Activated T-helper 17 cell treated with anti-CD3 and anti-CD28 coated beads, Interleukin-2, amount 50 U/mL, for 72 hours (primary cell): ENCODE results near the gene NRXN3. TPM values are rescaled to one million over a fixed set of nuclear protein-coding genes. Genes with fewer than 3 reads are reported as not detected.

ENCODE experiments used
- ATAC-seq: fragments of 150-1000 bp; cut with Tn5 transposase; replicated peaks from 2 replicates; pipeline ENCODE4 v1.10.0; 2021; ENCODE audit warnings: mild to moderate bottlenecking, moderate library complexity
- H3K27ac Mint-ChIP-seq: one replicate; pipeline ENCODE4 v1.8.0; 2022; ENCODE audit warnings: mixed read lengths
- H3K27me3 Mint-ChIP-seq: one replicate; pipeline ENCODE4 v1.8.0; 2022; ENCODE audit warnings: mixed read lengths
- H3K36me3 Mint-ChIP-seq: one replicate; pipeline ENCODE4 v1.8.0; 2022; ENCODE audit warnings: low read depth, mild to moderate bottlenecking, mixed read lengths
- H3K4me1 Mint-ChIP-seq: one replicate; pipeline ENCODE4 v1.8.0; 2022; ENCODE audit warnings: mixed read lengths
- H3K4me3 Mint-ChIP-seq: one replicate; pipeline ENCODE4 v1.8.0; 2022; ENCODE audit warnings: mild to moderate bottlenecking, mixed read lengths
- H3K9me3 Mint-ChIP-seq: one replicate; pipeline ENCODE4 v1.8.0; 2022; ENCODE audit warnings: mixed read lengths
- total RNA-seq, 2 donors: library from RNA; stranded (reverse); gene quantifications; one replicate each; pipeline ENCODE4 v1.2.3, GENCODE V29; 2022

NRXN3 gene
- total RNA-seq, 2 donors from 2014 or later: not detected

GRCh38 chr14:78242086-78242485 lies 71.9 kb downstream of the NRXN3 start:
- no peaks in the 10 kb centered on the region for H3K36me3 Mint-ChIP-seq
- peaks cover 6% of the 10 kb centered on the region for H3K27me3 Mint-ChIP-seq
- H3K4me3 Mint-ChIP-seq: no peak overlapping the region
- H3K27ac Mint-ChIP-seq: no peak overlapping the region
- H3K9me3 Mint-ChIP-seq: peaks cover 3% of the 10 kb centered on the region
- no peaks in the 10 kb centered on the region for H3K4me1 Mint-ChIP-seq
- ATAC-seq: no peak

DNA sequence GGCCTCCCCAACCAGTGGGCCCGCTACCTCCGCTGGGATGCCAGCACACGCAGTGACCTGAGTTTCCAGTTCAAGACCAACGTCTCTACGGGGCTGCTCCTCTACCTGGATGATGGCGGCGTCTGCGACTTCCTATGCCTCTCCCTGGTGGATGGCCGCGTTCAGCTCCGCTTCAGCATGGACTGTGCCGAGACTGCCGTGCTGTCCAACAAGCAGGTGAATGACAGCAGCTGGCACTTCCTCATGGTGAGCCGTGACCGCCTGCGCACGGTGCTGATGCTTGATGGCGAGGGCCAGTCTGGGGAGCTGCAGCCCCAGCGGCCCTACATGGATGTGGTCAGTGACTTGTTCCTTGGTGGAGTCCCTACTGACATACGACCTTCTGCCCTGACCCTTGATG lies 73.0 kb downstream of the NRXN3 start:
- Mint-ChIP-seq H3K4me3 (no peak overlapping the region), H3K9me3 (peaks cover 3% of the 10 kb centered on the region), H3K27me3 (peaks cover 6% of the 10 kb centered on the region), H3K36me3 (no peaks in the 10 kb centered on the region), H3K4me1 (no peaks in the 10 kb centered on the region), H3K27ac (no peak overlapping the region)
- no peak for ATAC-seq

- H3K9me3 Mint-ChIP-seq: peaks cover 3% of the 10 kb centered on the region
- no peaks in the 10 kb centered on the region for H3K36me3 Mint-ChIP-seq
- H3K27me3 Mint-ChIP-seq: peaks cover 6% of the 10 kb centered on the region
- no peak overlapping the region for H3K27ac Mint-ChIP-seq
- no peak overlapping the region for H3K4me3 Mint-ChIP-seq
- H3K4me1 Mint-ChIP-seq: no peaks in the 10 kb centered on the region
- no peak for ATAC-seq
These were observed 75.1 kb downstream of the NRXN3 start for GRCh38 chr14:78245238-78245637.

- no peak for ATAC-seq
- Mint-ChIP-seq H3K36me3 (no peaks in the 10 kb centered on the region), H3K4me3 (no peak overlapping the region), H3K4me1 (no peaks in the 10 kb centered on the region), H3K27me3 (no peaks in the 10 kb centered on the region), H3K27ac (no peak overlapping the region), H3K9me3 (no peaks in the 10 kb centered on the region)
These were observed 78.4 kb downstream of the NRXN3 start for GRCh38 chr14:78248501-78249090.

- Mint-ChIP-seq H3K9me3 (no peaks in the 10 kb centered on the region), H3K4me3 (no peak overlapping the region), H3K36me3 (no peaks in the 10 kb centered on the region), H3K4me1 (no peaks in the 10 kb centered on the region), H3K27me3 (no peaks in the 10 kb centered on the region), H3K27ac (no peak overlapping the region)
- no peak for ATAC-seq
These were observed 81.1 kb downstream of the NRXN3 start for GRCh38 chr14:78251308-78251707.

DNA sequence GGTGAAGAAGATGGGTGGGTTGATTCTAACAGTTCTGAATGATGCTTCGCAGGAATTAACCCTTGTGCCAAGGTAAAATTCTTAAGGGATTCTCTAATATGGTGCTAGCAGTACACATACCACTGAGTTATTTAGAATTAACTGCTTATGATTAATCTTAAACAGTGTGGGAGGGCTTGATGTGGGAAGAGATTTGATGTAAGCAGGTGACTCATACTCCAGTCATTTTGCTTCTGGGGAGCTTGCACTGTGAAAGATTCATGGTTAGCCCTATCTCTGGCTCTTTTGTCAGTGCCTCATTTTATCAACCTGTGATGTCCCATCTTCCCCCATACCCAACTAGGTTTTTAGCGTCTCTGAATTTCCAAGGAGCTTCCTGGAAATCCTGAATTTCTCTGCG lies 83.8 kb downstream of the NRXN3 start:
- peak; percentile 84 for ATAC-seq
- H3K27me3 Mint-ChIP-seq: peaks cover 5% of the 10 kb centered on the region
- H3K9me3 Mint-ChIP-seq: peaks cover 4% of the 10 kb centered on the region
- H3K36me3 Mint-ChIP-seq: no peaks in the 10 kb centered on the region
- no peaks in the 10 kb centered on the region for H3K4me1 Mint-ChIP-seq
- no peak overlapping the region for H3K27ac Mint-ChIP-seq
- H3K4me3 Mint-ChIP-seq: no peak overlapping the region

DNA sequence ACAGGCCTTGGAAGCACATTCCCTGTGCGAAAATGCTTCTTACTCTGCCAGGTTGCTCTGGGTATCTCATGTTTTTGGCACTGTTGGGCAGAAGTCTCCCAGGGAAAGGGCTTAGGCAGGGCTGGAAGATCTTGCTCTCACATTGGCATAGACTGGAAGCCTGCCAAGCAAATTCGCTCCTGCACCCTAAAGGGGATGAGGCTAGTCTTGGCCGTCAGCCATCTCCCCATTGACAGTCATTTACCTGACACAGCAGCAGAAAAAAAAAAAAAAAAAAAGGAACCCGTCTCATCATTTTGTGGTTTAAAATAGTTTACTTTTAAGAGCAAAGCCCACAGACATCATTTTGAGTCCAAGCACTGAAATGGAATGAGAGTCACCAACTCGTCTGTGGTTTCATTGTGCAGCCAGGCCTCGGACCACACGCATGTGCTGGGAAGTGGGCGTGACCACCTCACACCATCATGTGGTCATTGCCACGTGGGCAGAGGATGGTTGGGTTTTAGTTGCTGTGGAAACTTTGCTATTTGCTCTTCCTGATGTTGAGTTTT lies 84.8 kb downstream of the NRXN3 start:
- peaks cover 4% of the 10 kb centered on the region for H3K9me3 Mint-ChIP-seq
- peak; percentile 25 for ATAC-seq
- H3K27me3 Mint-ChIP-seq: peaks cover 5% of the 10 kb centered on the region
- no peak overlapping the region for H3K27ac Mint-ChIP-seq
- no peaks in the 10 kb centered on the region for H3K4me1 Mint-ChIP-seq
- H3K4me3 Mint-ChIP-seq: no peak overlapping the region
- no peaks in the 10 kb centered on the region for H3K36me3 Mint-ChIP-seq

DNA sequence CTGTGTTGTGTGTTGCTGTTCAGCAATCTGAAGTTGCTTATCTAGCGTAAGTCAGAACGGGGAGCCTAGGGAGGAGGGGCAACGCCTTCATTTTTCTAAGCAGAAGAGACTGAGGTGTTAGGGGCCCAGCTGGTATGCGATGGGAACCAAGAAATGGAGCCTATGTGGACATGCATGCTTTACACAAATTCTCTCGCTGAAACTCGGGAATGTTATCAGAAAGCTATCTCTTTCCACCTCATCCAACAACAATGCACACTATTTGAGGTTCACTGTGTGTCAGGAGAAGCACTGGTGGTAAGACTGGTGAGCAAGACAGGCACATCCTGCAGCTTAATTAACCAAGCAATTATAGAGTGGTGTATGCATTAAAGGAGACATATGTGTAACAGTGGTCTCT lies 89.7 kb downstream of the NRXN3 start:
- Mint-ChIP-seq H3K4me3 (no peak overlapping the region), H3K27me3 (peaks cover 11% of the 10 kb centered on the region), H3K4me1 (no peaks in the 10 kb centered on the region), H3K36me3 (no peaks in the 10 kb centered on the region), H3K9me3 (peaks cover 4% of the 10 kb centered on the region), H3K27ac (no peak overlapping the region)
- ATAC-seq: no peak

- Mint-ChIP-seq H3K4me3 (no peak overlapping the region), H3K36me3 (no peaks in the 10 kb centered on the region), H3K27ac (no peak overlapping the region), H3K4me1 (no peaks in the 10 kb centered on the region), H3K27me3 (peaks cover 12% of the 10 kb centered on the region), H3K9me3 (peaks cover 4% of the 10 kb centered on the region)
- ATAC-seq: no peak
These were observed 108.5 kb downstream of the NRXN3 start for GRCh38 chr14:78278464-78279250.

DNA sequence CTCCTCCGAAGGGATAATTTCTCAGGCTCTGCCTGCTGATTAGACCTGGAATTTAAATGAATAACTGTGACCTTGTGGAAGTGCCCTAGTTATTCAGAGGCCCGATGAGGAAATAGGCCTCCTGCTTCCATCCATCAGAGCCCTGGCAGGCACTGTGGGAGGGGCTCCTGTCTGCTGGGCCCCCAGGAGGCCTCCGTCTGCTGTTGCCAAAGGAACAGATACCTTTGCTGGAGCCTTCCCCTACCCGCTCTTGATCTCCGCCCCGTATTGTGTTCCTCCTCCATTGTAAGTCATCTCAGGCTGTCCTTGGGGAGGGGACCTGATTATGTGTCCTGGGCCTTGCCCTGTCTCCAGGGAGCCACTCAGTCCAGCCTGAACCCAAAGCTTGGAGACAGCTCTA lies 112.3 kb downstream of the NRXN3 start:
- no peaks in the 10 kb centered on the region for H3K9me3 Mint-ChIP-seq
- H3K27me3 Mint-ChIP-seq: peaks cover 5% of the 10 kb centered on the region
- no peaks in the 10 kb centered on the region for H3K36me3 Mint-ChIP-seq

DNA sequence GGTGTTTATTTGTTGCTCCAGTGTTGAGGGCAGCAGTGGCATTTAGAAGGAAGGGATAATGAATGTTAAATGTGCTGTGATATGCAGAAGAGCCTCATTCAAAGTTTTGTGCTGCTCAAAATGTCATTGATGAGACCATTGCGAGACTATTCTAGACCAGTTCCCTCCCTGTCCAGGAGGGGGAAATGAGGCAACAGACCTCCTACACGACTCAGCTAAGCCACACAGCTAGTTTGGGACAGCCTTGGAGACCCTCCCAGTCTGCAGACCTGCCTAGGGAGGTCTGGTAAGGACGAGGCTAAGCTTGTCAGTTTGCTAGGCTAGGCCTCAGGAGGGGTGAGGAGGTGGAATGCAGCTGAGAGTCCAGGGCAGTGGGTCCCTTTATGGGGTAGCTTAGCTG lies 116.0 kb downstream of the NRXN3 start:
- no peak overlapping the region for H3K27ac Mint-ChIP-seq
- H3K27me3 Mint-ChIP-seq: peaks cover 8% of the 10 kb centered on the region
- no peak for ATAC-seq
- no peaks in the 10 kb centered on the region for H3K4me1 Mint-ChIP-seq
- H3K36me3 Mint-ChIP-seq: no peaks in the 10 kb centered on the region
- H3K4me3 Mint-ChIP-seq: no peak overlapping the region
- no peaks in the 10 kb centered on the region for H3K9me3 Mint-ChIP-seq

More for the DNA sequence above, 112.3 kb downstream of the NRXN3 start:
- ATAC-seq: no peak
- Mint-ChIP-seq H3K4me1 (no peaks in the 10 kb centered on the region), H3K4me3 (no peak overlapping the region), H3K27ac (no peak overlapping the region)

- Mint-ChIP-seq H3K27ac (no peak overlapping the region), H3K9me3 (peaks cover 8% of the 10 kb centered on the region), H3K4me1 (no peaks in the 10 kb centered on the region), H3K36me3 (no peaks in the 10 kb centered on the region), H3K4me3 (no peak overlapping the region), H3K27me3 (peaks cover 15% of the 10 kb centered on the region)
- no peak for ATAC-seq
These were observed 121.8 kb downstream of the NRXN3 start for GRCh38 chr14:78292003-78292402.

GRCh38 chr14:78297858-78298257 lies 127.7 kb downstream of the NRXN3 start:
- peaks cover 6% of the 10 kb centered on the region for H3K9me3 Mint-ChIP-seq
- H3K27me3 Mint-ChIP-seq: peaks cover 26% of the 10 kb centered on the region
- ATAC-seq: no peak
- H3K4me3 Mint-ChIP-seq: no peak overlapping the region
- H3K36me3 Mint-ChIP-seq: no peaks in the 10 kb centered on the region
- no peaks in the 10 kb centered on the region for H3K4me1 Mint-ChIP-seq
- no peak overlapping the region for H3K27ac Mint-ChIP-seq

DNA sequence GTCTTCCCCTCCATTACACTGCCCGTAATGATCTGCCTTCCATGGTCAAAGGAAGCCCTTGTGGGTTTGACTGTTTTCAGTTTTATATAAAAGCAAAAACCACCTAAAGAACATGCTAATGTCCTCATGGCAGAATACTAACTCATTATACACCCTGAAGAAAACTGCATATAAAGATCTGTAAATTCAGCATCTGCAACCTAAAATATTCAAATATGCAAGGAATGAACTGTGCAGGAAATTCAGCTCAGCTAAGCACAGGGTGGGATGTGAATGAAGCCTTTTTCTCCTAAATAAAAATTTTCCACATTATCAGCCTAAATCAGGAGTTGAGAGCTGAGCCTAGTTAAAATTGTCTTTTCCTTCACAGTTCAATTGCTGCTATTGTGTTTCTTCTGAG lies 128.1 kb downstream of the NRXN3 start:
- H3K9me3 Mint-ChIP-seq: peaks cover 6% of the 10 kb centered on the region
- H3K36me3 Mint-ChIP-seq: no peaks in the 10 kb centered on the region
- no peak overlapping the region for H3K27ac Mint-ChIP-seq
- peaks cover 27% of the 10 kb centered on the region for H3K27me3 Mint-ChIP-seq
- no peak for ATAC-seq
- no peak overlapping the region for H3K4me3 Mint-ChIP-seq
- no peaks in the 10 kb centered on the region for H3K4me1 Mint-ChIP-seq

- Mint-ChIP-seq H3K27ac (no peak overlapping the region), H3K27me3 (peaks cover 22% of the 10 kb centered on the region)
- ATAC-seq: no peak
These were observed 132.7 kb downstream of the NRXN3 start for GRCh38 chr14:78302841-78303240.

More at GRCh38 chr14:78302841-78303240, 132.7 kb downstream of the NRXN3 start:
- Mint-ChIP-seq H3K4me3 (no peak overlapping the region), H3K36me3 (no peaks in the 10 kb centered on the region), H3K4me1 (no peaks in the 10 kb centered on the region), H3K9me3 (peaks cover 4% of the 10 kb centered on the region)
